NCI-H82 treated with DMSO at 0.1 percent for 48 hours (cell line): ENCODE measurements around the gene ROR2.

Source experiments
- DNase-seq: peaks from one replicate; lab custom pipeline; 2025; ENCODE audit not compliant: unreplicated experiment; lab: John Stamatoyannopoulos, UW

ROR2 gene

DNA sequence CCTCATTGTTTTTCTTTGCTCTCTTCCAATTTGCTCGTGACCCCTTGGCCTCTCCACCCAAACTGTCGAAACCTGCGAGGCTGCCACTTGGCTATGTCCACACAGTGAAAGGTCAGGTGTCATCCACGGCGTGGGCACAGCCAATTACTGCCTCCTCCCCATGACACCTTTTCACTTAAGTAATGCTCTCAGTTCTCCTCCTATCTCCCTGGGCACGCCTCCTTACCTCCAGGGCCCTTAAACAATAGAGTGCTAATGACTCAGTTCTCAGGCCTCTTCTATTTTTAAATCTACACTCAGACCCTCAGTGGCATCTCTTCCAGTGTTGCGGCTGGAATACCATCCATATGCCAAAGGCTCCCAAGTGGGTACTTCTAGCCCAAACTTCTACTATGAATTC lies 256.8 kb downstream of the ROR2 start:
- DNase-seq, result no peak

DNA sequence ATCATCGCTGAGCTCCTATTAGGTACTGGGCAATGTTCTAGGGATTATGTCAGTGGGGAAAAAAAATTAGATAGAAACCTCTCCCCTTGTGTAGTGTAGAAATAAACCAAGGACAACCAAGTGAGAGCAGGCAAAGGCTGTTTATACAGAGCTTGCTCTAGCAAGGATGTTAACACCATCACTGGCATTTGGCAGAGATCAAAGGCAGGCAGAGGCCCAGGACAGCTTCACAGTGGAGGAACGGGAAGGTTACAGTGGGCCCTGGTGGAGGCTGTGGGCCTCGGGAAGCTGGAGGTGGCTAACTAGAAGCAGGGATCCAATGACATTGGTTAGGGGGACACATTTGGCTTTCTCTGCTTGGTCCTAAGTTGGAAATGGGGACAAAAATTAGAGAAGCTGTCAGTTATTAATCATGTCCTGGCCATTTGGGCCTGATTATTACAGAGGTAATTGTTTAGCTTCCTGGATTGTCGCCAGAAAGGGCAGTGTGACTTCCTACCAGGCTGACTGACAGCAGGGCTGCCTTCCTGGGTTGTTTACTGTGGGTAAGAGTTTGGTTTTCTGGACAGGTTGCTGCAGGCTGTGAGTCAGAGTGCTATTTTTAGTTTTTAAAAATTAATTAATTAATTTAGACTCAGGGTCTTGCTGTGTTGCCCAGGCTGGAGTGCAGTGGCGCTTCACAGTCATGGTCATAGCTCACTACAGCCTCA lies 259.3 kb downstream of the ROR2 start:
- DNase-seq, result no peak

DNA sequence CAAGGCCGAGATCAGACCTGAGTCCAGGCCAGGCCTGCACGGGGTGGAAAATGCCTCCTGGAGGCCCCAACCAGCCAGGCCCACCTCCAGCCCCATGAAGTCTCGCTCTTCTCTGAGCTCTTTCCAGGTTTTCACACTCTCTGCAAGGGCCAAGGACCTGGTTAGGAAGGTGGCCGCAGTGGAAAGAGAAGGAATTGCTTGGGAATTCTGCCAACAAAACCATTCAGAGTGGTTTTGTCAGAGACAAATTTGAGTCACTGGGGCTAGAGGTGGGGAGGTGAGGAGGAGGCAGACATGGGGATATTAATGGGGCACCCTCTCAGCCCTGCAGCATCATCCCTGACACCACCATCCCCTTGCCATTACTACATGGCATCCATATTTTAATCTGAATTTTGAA lies 261.0 kb downstream of the ROR2 start:
- DNase-seq, result no peak

DNA sequence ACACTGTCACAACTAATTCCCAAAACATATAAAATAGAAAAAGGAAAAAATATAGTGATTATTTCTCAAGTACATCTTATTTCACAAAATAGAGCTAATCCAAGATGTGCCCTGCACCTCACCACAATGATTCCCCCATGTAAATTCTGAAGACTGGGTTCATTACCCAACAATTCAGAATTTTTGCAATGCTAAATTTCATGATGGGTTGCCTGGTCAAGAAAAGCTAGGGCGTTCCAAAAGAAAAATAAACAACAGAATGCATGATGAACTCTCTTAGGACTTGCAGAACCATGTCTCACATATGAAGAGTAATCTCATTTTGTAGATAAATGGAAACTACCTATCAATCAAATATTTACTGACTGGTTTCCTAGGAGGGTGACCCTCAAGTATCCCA lies 266.8 kb downstream of the ROR2 start:
- no peak for DNase-seq

DNA sequence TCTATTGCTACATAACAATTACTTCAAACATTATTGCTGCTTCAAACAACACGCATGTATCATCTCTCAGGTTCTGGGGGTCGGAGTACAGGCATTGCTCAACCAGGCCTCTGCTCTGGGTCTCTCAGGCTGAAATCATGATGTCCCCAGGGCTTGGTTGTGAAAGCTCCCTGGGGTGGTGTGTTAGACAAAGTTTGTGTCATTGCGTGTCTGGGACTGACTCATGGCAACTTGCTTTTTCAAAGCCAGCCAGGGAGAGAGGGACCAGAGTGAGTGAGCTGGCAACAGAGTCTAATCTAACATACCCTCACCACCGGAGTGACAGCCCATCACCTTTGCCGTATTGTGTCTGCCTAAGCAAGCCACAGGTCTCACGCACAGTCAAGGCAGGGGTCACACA lies 267.2 kb downstream of the ROR2 start:
- no peak for DNase-seq

GRCh38 chr9:91681461-91682305 lies 268.3 kb downstream of the ROR2 start:
- DNase-seq, result no peak

- no peak for DNase-seq
These were observed 269.0 kb downstream of the ROR2 start for GRCh38 chr9:91680998-91681397.

DNA sequence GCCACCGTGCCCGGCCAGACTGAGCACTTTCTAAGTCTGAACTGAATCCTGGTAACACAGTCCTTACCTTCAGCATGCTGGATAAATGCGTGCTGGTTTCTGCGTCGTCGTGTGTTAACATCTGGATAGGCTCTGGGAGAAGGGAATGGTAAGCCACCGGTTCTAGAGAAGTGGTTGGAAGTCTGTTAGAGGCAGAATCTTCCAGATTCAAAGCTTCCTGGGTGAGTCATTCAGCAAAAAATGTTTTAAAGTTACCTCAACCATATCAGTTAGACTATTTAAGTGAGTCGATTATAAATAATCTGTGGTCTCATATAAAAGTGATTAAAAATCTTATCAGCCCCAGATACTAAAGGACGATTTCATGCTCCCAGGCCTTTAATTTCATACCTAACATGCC lies 269.9 kb downstream of the ROR2 start:
- no peak for DNase-seq

DNA sequence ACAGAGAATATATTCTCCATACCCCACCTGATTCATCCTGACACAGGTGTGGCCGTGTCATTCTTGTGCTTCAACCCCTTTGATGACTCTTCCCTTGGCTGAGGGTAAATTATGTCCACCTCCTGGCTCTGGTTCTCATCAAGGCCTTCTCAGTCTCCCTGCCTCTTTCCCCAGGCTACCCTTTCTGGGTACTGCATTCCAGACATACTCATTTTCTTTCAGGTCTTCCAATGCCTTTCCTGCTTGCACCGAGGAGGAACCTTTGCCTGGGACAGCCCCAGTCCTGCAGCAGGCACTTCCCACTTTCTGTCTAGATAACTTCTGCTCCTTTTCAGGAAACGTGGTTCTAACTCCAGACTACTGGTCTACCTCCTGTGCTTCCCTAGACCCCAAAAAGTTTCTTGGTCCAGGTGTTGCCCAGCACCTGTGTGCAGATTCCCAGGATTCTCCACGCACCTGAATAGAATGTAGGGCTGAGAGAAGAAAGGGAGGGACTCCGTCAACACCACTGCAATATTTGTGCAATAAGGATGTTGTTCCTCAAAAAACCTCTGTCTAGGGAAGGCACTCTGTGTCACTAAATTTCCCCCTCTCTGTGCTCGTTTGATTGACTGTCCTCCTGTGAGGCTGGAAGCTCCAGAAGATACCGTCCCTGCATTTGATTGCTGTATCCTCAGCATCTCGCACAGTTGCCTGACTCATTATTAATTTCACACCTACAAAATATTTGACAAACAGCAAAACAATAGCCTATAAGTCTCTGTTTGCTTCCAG lies 271.0 kb downstream of the ROR2 start:
- no peak for DNase-seq

GRCh38 chr9:91677822-91678436 lies 272.1 kb downstream of the ROR2 start:
- no peak for DNase-seq

- no peak for DNase-seq
These were observed 272.7 kb downstream of the ROR2 start for GRCh38 chr9:91677331-91677730.

DNA sequence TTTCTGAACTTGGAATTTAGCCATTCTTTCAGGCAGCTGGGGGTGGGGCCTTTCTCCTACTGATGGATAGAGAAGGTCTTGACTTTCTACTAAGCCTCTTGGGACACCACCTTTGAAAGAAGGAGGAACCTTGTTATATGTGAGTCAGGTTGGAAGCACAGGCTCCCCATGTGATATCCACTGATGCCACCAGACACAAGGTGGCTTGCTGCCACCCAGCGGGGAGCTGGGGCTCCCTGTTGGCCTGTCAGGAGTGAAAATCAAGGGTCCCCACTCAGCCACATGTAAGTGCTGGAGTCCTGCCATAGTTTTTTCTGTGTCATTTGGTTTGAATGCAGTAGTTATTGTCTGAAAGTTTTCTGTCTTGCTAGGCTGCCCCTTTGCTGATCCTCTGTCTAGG lies 274.0 kb downstream of the ROR2 start:
- no peak for DNase-seq

GRCh38 chr9:91664663-91665062 lies 285.4 kb downstream of the ROR2 start:
- DNase-seq, result no peak

DNA sequence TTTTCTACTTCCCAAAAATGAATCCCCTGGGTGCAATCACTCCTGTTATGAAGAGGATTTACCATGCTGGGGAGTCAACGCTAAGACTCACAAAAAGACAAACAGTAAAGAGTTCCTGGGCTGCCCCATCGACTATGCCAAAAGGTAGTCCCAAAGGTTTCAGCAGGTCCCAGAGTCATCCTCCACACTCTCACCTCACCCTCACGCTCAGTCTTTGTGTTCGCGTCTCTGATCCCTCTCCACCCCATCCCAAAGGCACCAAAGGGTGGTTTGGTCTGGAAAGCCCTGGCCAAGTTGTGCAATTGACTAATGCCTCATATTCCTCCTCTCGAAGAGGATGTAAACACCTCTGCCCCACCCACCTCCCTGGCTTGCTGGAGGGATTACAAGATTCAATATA lies 286.2 kb downstream of the ROR2 start:
- no peak for DNase-seq

GRCh38 chr9:91661451-91661850 lies 288.6 kb downstream of the ROR2 start:
- DNase-seq, result no peak

- DNase-seq, result no peak
These were observed 289.5 kb downstream of the ROR2 start for GRCh38 chr9:91660521-91660920.

- no peak for DNase-seq
These were observed 290.2 kb downstream of the ROR2 start for GRCh38 chr9:91659529-91660495.

DNA sequence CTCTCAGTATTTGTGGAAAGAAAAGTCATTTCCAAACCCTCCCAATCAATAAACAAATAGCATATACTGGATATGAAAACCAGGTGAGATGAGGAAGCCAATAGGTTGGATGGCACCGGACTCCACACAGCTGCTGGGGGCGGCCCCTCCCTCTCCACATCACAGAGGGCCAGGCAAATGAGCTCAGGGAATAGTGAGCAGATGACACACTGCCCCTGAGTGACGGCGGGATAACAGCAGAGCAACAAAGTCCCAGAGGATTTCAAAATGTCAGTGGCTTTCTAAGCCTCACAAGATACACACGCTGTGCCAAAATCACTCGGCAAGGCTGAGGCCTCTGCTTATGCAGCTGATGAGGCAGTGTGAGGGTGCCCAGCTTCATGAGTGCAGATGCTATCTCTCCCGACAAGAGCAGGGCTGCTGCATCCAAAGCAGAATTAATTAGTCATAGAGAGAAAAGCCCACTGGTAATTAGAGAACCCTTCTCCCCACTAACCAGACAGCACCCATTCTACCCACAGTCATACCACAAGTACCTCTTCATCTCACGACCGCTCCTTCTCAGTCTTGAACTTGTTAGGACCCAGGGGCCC lies 291.4 kb downstream of the ROR2 start:
- DNase-seq, result no peak

GRCh38 chr9:91657501-91657900 lies 292.5 kb downstream of the ROR2 start:
- DNase-seq, result no peak

- DNase-seq, result no peak
These were observed 294.4 kb downstream of the ROR2 start for GRCh38 chr9:91655658-91656057.
